HAP-1 (cell line): ENCODE data around the gene HPGD.

Experiments
- DNase-seq, 2 experiments: peaks; one replicate each; pipeline ENCODE4 v3.0.0-alpha.2; 2016 to 2020; ENCODE audit warnings: low spot score in 2 of 2
- H3K27me3 ChIP-seq: fragments of 250-450 bp; sonication (Bioruptor Pico); 2 replicates; pipeline ENCODE4 v1.5.1; 2020; ENCODE audit warnings: low read depth, mild to moderate bottlenecking, moderate library complexity
- H3K36me3 ChIP-seq: fragments of 250-450 bp; sonication (Bioruptor Pico); replicated peaks from 2 replicates; pipeline ENCODE4 v1.5.1; 2020; ENCODE audit warnings: mild to moderate bottlenecking
- H3K4me1 ChIP-seq: fragments of 250-450 bp; sonication (Bioruptor Pico); 2 replicates; pipeline ENCODE4 v1.5.1; 2020; ENCODE audit warnings: mild to moderate bottlenecking
- H3K4me3 ChIP-seq: fragments of 250-450 bp; sonication (Bioruptor Pico); 2 replicates; pipeline ENCODE4 v1.5.1; 2020; ENCODE audit warnings: mild to moderate bottlenecking, moderate library complexity
- H3K9me3 ChIP-seq: fragments of 250-450 bp; sonication (Bioruptor Pico); 2 replicates; pipeline ENCODE4 v1.5.1; 2020; ENCODE audit warnings: mild to moderate bottlenecking, moderate library complexity
- in situ Hi-C: fragments of 300-500 bp; cut with MboI; formaldehyde crosslinking; loops from 3 replicates; pipeline ENCODE4 v1.14.3; 2020; ENCODE audit warnings: low sequenced_read_pairs, inconsistent platforms, mixed read lengths

The HPGD gene

GRCh38 chr4:174444390-174444789 lies 77.9 kb downstream of the HPGD start:
- Histone ChIP-seq H3K4me3 (no peak overlapping the region), H3K27me3 (no peaks in the 10 kb centered on the region)
- in situ Hi-C loops: no loop called here

More at GRCh38 chr4:174444390-174444789, 77.9 kb downstream of the HPGD start:
- Histone ChIP-seq H3K9me3 (no peaks in the 10 kb centered on the region), H3K36me3 (no peaks in the 10 kb centered on the region), H3K4me1 (no peaks in the 10 kb centered on the region)
- no peak for DNase-seq
